Measurements from ENCODE around the gene ZBTB2. TPM values are rescaled to one million over a fixed set of nuclear protein-coding genes. Genes with fewer than 3 reads are reported as not detected.

Gene ZBTB2
- total RNA-seq, 2 donors from 2014 or later, result 5.6 to 6.0 TPM

- Histone ChIP-seq H3K4me1 (no peaks in the 10 kb centered on the region), H3K9me3 (no peaks in the 10 kb centered on the region), H3K36me3 (replicated peaks in 1 of 2; ENCODE audit: insufficient read depth in 1 of 2, low read depth in 2 of 2) (no peaks in the 10 kb centered on the region), H3K27me3 (no peaks in the 10 kb centered on the region), H3K27ac (no peak overlapping the region), H3K4me3 (no peak overlapping the region)
- intact Hi-C loops (cut with DNase I), result no loop called here
- no peak for ATAC-seq
- TF ChIP-seq POLR2A (IDR thresholded peaks at IDR 0.05), result no peak
- no peak for TF ChIP-seq CTCF (IDR thresholded peaks at IDR 0.05)
- no peak for DNase-seq
- WGBS, 2 donors, result 48 to 64% methylated on average over 4 of the region's 4 CpGs
These were observed 52.0 kb downstream of the ZBTB2 start for GRCh38 chr6:151339369-151339768.

- no peaks in the 10 kb centered on the region for H3K4me1 ChIP-seq
- H3K27ac ChIP-seq, result no peak overlapping the region
- H3K36me3 ChIP-seq (replicated peaks in 1 of 2; ENCODE audit: insufficient read depth in 1 of 2, low read depth in 2 of 2), result no peaks in the 10 kb centered on the region
- H3K27me3 ChIP-seq, result no peaks in the 10 kb centered on the region
- H3K9me3 ChIP-seq, result no peaks in the 10 kb centered on the region
- 78 to 80% methylated on average over 11 of the region's 11 CpGs for WGBS, 2 donors
- no peak overlapping the region for H3K4me3 ChIP-seq
- DNase-seq (no peak), ATAC-seq (no peak)
- TF ChIP-seq POLR2A (IDR thresholded peaks at IDR 0.05), result no peak
- no peak for TF ChIP-seq CTCF (IDR thresholded peaks at IDR 0.05)
- intact Hi-C loops (cut with DNase I), result no loop called here
These were observed 52.6 kb downstream of the ZBTB2 start for GRCh38 chr6:151338651-151339200.

- intact Hi-C loops (cut with DNase I), result no loop called here
- Histone ChIP-seq H3K4me1 (no peaks in the 10 kb centered on the region), H3K27me3 (no peaks in the 10 kb centered on the region), H3K27ac (no peak overlapping the region), H3K36me3 (replicated peaks in 1 of 2; ENCODE audit: insufficient read depth in 1 of 2, low read depth in 2 of 2) (no peaks in the 10 kb centered on the region), H3K4me3 (no peak overlapping the region), H3K9me3 (no peaks in the 10 kb centered on the region)
- DNase-seq (no peak), ATAC-seq (no peak)
- TF ChIP-seq POLR2A (IDR thresholded peaks at IDR 0.05), result no peak
These were observed 55.4 kb downstream of the ZBTB2 start for GRCh38 chr6:151335930-151336329.

- TF ChIP-seq POLR2A (IDR thresholded peaks at IDR 0.05) (no peak), CTCF (IDR thresholded peaks at IDR 0.05) (no peak)
- no peaks in the 10 kb centered on the region for H3K9me3 ChIP-seq
- H3K4me3 ChIP-seq, result no peak overlapping the region
- intact Hi-C loops (cut with DNase I), result loop anchor here (5.0 kb wide), 1 partner anchor 438 kb away; no protein-coding TSS in a partner anchor
- DNase-seq, result no peak
- H3K27me3 ChIP-seq, result no peaks in the 10 kb centered on the region
- H3K36me3 ChIP-seq (replicated peaks in 1 of 2; ENCODE audit: insufficient read depth in 1 of 2, low read depth in 2 of 2), result no peaks in the 10 kb centered on the region
- no peak for ATAC-seq
- no peak overlapping the region for H3K27ac ChIP-seq
- peaks cover 10% of the 10 kb centered on the region for H3K4me1 ChIP-seq
- WGBS, 2 donors, result 50 to 51% methylated on average over 6 of the region's 6 CpGs
These were observed 61.1 kb downstream of the ZBTB2 start for GRCh38 chr6:151330130-151330696.

- TF ChIP-seq CTCF (IDR thresholded peaks at IDR 0.05) (no peak), POLR2A (IDR thresholded peaks at IDR 0.05) (no peak)
- 53 to 56% methylated on average over 4 of the region's 4 CpGs for WGBS, 2 donors
- ATAC-seq (no peak), DNase-seq (no peak)
- Histone ChIP-seq H3K9me3 (no peaks in the 10 kb centered on the region), H3K4me1 (peaks cover 26% of the 10 kb centered on the region), H3K4me3 (no peak overlapping the region), H3K27me3 (no peaks in the 10 kb centered on the region), H3K36me3 (replicated peaks in 1 of 2; ENCODE audit: insufficient read depth in 1 of 2, low read depth in 2 of 2) (no peaks in the 10 kb centered on the region), H3K27ac (no peak overlapping the region)
- intact Hi-C loops (cut with DNase I), result no loop called here
These were observed 64.3 kb downstream of the ZBTB2 start for GRCh38 chr6:151327101-151327500.

All from body of pancreas (tissue), 4 donors.